Measurements from ENCODE around the gene CTXND2. TPM values are rescaled to one million over a fixed set of nuclear protein-coding genes. Genes with fewer than 3 reads are reported as not detected.
"Not testable (repeated sequence)": the region's sequence is repeated elsewhere in the genome, so short reads cannot be mapped to it uniquely, and the experiment has no call there.

The CTXND2 gene
- polyA plus RNA-seq, 1 donor: not detected

DNA sequence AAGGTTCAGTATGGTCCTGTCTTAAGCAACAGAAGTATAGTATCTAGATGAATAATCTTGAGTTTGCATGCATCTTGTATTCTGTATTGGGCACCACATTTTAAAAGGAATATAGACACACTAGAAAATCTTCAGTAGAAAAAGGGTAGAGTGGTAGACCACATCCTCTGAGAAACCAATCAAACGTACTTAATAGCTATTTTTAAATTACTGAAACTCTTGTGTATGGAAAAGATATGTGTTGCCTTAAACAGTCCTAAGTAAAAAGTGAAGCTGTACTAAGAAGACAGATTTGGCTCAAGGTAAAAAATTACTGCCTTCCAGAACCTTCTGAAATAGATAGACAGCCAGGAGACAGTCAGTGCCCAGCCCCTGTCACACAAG lies 3.1 kb downstream of the CTXND2 start:
- no peak for DNase-seq (ENCODE audit: low read depth)

DNA sequence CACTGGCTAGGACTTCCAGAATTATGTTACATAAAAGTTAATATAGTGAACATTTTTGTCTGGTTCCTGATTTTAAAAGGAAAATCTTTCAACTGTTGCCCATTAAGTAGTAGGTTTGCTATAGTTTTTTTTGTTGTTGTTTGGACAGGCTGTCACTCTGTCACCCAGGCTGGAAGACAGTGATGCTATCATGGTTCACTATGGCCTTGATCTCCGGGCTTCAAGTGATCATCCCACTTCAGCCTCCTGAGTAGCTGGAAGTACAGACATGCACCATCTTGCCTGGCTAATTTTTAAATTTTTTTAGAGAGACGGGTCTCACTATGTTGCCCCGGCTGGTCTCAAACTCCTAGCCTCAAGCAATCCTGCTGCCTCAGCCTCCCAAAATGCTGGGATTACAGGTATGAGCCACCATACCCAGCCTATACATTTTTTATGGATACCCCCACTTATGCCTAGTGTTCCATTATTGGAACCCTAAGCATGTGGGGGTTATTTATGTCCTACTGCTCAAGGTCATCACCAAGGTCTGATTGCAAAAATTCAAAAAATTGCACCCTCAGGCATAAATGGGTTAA lies 6.5 kb downstream of the CTXND2 start:
- no peak for DNase-seq (ENCODE audit: low read depth)

DNA sequence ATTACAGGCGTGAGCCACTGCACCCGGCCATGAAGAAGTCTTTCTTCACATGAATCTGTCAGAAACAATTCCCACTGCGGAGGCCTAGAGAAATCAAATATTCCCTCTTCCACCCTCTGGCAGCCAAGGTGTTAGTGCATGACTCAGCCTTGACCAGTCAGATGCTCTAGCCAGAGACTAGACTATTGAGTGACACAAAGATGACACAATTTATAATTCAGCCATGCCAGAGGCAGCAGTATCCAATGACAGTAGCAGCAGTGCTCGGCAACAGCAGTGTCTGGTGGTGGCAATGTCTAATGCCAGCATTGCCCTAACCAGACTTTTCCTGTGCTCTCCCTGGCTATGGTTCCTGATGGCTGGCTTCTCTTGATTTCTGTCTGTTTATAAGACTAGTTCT lies 8.7 kb downstream of the CTXND2 start:
- no peak for DNase-seq (ENCODE audit: low read depth)

DNA sequence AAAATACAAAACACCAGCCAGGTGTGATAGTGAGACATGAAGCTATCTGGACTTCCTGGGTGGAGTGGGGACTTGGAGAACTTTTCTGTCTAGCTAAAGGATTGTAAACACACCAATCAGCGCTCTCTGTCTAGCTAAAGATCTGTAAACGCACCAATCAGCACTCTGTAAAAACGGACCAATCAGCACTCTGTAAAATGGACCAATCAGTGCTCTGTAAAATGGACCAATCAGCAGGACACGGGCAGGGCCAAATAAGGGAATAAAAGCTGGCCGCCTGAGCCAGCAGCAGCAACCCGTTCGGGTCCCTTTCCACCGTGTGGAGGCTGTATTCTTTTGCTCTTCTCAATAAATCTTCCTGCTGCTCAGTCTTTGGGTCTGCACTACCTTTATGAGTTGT lies 12.9 kb downstream of the CTXND2 start:
- not testable (repeated sequence) for DNase-seq (ENCODE audit: low read depth)

DNA sequence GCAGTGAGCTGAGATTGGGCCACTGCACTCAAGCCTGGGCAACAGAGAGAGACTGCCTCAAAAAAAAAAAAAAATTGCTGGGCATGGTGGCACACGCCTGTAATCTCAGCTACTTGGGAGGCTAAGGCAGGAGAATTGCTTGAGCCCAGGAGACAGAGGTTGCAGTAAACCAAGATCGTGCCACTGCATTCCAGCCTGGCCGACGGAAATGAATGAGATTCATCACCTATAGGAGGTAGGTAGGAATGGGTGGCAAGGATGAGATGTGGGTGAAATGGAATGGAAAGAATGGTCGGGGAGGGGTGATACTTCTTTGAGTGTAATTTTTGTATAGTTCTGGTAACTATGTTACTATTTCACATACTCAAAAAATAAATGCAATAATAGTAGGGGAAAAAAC lies 15.4 kb downstream of the CTXND2 start:
- DNase-seq (ENCODE audit: low read depth): no peak

DNA sequence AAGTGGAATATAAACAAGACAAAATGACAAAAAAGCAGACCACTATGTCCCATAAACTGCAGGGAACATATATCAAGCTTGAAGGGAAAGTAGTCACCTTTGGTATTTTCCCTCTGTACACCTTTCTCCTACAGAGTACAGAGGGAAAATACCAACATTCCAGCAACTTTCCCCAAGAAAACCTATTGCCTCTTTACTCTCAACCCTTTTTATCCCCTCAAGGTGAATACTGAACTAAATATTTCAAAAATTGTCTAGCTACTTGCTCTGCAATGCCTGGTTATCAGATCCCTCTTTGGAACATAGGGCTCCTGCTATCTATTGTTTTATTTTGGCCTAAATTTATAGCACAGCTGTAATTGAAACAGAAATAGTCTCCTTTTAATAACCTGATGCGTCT lies 15.8 kb downstream of the CTXND2 start:
- DNase-seq (ENCODE audit: low read depth): no peak

DNA sequence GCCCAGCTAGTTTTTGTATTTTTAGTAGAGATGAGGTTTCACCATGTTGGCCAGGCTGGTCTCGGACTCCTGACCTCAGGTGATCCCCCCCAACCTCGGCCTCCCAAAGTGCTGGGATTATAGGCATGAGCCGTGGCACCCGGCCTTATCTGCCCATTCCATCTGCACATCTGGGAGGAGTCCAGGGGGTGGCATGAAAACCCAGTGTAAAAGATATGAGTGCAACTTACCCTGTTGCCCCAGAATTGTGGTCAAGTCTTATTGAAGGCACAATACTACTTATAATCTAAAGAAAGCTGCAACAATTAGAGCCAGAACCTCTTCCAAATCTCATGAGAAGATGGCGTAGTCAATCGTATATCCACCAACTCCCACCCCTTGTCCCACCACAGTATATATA lies 18.4 kb downstream of the CTXND2 start:
- DNase-seq (ENCODE audit: low read depth): no peak

DNA sequence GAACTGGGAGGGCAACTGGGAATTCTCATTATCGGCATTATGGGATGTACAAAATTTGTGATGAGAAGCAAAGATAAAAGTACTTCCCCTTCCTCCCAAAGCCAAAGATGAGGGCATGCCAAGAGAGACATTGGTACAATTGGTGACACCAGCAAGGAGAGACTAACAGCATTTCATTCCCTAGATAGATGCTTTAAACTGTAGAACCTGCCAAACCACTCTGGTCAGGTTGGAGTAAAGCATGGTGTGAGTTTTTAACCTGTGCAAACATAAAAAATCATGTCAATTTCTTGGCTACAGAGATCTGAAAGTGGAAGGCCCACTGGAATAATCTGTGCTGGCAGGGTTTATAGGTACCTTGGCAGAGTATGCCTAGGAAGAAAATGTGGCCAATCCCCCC lies 19.4 kb downstream of the CTXND2 start:
- no peak for DNase-seq (ENCODE audit: low read depth)

DNA sequence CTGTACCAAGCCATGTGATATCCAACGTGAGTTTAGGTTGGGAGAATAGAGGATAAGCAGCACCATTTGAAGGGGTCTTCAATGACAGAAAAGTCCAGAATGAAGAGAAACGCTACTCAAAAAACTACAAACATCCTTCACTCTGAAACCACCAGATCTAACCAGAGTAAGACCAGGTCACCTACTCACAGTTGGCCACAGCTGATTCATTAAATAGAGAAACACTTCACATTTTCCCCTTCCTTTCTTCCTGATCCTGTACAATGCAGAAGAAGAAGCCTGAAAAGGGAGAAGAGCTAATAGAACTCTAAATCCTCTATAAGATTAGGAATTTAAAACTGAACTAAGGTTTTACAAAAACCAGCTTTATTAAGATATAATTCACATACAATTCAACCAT lies 19.9 kb downstream of the CTXND2 start:
- DNase-seq (ENCODE audit: low read depth): no peak

DNA sequence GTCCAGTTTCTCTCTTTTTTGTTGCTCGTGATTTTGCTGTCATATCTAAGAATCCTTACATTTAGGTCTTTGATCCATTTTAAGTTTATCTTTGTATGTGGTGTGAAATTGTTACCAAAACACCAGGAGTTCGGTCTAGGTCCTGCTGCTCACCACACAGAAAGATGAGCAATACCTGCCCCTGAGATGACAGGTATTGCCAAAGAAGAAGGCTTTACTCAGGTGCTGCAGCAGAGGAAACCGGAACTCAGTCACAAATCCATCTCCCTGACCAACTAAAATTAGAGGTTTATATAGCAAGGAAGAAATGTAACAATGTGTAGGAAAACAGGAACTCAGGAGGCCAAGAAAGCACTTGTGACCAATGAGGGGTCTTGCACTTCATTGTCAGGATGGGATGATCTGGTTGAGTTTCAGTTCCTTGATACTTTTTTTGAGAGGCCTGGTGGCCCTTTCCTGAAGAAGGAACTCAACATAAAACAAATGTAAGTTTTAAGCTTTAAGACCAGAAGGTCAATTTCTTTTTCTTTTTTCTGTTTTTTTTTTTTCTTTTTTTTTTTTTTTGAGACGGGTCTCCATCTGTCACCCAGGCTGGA lies 22.7 kb downstream of the CTXND2 start:
- DNase-seq (ENCODE audit: low read depth): no peak

DNA sequence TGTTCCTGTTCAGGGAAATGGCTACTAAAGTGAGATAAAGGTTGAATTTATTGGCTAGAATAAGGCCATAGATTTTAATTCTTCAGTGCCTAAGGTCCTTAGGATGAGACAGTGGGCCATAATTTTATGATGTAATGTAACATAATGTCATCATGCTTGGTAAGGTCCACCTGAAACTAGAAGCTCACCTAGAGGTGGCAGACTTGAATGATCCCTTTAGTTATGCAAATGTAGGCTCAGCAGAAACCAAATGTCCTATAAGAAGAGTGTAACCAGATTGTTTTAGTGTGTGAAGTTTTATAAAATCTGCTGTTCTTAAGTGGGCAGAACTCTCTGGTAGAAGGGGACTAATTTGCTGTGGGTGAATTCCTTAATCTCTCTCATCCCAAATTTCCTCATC lies 25.7 kb downstream of the CTXND2 start:
- DNase-seq (ENCODE audit: low read depth): no peak

DNA sequence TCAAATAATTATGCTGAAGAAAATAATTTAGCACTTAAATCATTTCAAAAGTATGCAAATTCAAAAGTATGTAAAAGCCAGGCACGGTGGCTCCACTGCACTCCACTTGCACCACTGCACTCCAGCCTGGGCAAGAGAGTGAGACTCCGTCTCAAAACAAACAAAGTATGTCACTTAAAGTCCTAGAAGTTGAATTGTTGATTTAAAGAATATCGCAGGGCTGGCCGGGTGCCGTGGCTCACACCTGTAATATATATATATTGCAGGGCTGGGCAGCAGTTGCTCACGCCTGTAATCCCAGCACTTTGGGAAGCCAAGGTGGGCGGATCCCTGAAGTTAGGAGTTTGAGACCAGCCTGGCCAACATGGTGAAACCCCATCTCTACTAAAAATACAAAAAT lies 30.5 kb downstream of the CTXND2 start:
- no peak for DNase-seq (ENCODE audit: low read depth)

DNA sequence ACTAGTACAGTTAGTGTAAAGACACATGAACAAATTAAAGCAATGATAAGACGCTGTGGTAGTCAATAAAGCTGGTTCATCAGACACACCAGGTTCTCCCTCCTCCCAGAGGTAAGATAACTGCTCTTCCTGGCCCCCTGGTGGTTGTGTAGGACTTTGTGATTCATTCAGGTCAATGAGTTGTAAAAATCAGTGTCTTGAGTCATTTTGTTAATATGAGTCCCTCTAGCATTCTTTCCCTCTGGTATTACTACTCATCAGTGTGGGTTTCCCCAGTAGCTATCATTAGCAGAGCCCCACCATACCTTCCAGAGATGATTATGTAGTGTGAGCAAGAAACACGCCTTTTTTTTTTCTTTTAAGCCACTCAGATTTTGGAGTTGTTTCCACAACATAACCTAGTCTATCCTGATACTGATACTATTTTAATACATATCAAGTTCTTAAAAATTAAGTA lies 35.6 kb downstream of the CTXND2 start:
- DNase-seq (ENCODE audit: low read depth): peak; percentile 13

DNA sequence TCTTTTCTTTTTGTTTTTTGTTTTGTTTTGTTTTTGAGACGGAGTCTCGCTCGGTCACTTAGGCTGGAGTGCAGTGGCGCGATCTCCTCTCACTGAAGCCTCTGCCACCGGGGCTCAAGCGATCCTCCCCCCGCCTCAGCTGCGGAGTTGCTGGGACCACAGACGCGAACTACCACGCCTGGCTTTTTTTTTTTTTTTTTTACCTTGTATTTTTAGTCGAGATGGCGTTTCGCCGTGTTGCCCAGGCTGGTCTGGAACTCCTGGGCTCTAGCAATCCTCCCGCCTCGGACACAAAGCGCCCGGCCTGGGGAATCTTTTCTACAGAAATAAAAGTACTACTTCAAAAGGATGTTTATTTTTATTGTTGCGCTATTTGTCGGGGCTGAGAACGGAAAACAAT lies 38.1 kb downstream of the CTXND2 start:
- DNase-seq (ENCODE audit: low read depth): no peak

DNA sequence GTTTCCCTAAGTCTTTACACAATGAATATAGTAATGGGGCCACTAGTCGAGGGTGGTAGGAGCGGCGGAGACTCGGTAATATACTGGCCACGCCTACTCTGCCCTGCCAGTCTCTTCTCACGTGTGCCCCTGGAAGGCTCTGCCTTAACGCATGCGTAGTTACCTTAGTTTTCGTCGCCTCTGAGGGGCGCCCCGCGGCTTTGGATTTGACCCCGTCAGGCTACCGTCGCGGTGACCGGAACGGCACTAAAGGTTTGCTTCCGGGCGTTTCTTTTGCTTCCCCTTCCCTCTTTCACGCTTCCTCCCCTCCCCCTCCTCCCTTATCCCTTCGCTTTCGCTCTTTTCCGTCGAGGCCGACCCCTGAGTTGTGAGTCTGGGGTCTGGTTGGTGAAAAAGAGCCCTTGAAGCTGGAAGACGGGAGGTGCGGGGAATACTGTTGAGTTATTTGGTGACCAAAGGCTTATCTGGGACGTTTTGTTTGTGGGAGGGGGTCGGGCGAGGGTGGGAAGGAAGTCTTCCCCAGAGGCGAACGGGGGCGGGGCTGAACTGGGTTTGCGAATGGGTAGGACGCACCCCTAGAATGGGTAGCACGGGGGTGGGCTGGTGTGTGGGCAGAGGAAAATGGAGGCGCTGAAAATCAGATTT lies 39.3 kb downstream of the CTXND2 start, which contains the start of gene SETDB1:
Gene SETDB1, plus strand, starts transcription at position 267 of the 645 bp plus-strand sequence. CDS start 1,352 bp downstream, outside the sequence.
- DNase-seq (ENCODE audit: low read depth): peak; percentile 95

DNA sequence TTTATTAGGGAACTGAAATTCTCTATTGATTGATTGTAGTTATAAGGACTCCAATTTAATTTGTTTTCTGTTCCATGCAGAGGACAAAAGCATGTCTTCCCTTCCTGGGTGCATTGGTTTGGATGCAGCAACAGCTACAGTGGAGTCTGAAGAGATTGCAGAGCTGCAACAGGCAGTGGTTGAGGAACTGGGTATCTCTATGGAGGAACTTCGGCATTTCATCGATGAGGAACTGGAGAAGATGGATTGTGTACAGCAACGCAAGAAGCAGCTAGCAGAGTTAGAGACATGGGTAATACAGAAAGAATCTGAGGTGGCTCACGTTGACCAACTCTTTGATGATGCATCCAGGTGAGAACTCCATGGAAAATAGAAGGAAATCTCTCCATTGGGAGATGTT lies 40.7 kb downstream of the CTXND2 start:
- no peak for DNase-seq (ENCODE audit: low read depth)

DNA sequence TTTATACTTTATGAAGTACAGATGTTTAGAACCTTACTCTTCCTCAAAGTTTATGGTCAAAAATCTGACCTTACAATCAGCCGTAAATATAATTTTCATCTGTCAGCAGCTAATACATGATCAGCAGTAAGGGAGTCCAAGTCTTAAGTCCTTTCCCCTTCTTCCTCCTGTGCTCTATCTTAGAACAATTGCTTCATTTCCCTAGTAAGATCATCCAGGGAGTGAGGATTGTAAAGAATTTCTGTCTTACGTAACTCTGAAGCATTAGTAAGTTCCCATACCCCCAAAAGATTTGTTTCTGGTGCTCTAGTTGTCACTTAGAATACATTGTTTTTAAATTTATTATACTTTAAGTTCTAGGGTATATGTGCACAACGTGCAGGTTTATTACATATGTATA lies 41.4 kb downstream of the CTXND2 start:
- no peak for DNase-seq (ENCODE audit: low read depth)

DNA sequence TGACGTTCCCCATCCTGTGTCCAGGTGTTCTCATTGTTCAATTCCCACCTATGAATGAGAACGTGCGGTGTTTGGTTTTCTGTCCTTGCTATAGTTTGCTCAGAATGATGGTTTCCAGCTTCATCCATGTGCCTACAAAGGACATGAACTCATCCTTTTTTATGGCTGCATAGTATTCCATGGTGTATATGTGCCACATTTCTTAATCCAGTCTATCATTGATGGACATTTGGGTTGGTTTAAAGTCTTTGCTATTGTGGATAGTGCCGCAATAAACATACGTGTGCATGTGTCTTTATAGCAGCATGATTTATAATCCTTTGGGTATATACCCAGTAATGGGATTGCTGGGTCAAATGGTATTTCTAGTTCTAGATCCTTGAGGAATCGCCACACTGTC lies 41.8 kb downstream of the CTXND2 start:
- DNase-seq (ENCODE audit: low read depth): not testable (repeated sequence)

DNA sequence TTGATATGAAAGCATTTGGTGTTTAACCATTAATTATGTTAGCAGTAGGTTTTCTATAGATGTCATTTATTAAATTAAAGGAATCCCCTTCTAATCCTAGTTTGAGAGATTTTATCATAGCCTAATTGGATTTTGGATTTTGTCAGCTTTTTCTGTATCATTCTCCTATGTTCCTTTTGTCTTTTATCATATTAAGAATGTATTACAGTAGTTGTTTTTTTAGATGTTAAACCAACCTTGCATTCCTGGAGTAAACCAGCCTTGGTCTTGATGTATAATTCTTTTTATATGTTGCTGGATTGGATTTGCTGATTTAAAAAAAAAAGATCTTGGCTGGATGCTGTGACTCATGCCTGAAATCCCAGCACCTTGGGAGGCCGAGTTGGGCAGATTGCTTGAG lies 44.8 kb downstream of the CTXND2 start:
- DNase-seq (ENCODE audit: low read depth): no peak

DNA sequence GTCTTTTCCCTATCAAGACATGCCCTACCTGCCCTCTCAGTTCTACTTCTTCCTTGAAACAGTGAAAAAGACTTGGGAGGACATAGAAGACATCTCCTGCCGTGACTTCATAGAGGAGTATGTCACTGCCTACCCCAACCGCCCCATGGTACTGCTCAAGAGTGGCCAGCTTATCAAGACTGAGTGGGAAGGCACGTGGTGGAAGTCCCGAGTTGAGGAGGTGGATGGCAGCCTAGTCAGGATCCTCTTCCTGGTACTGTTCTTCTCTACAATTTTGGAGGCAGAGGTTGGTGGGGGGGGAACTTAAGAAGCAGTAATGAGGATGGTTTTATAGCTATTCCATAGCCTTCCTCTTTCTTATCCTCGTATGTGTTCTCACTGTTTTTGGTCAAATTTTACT lies 57.9 kb downstream of the CTXND2 start:
- no peak for DNase-seq (ENCODE audit: low read depth)

DNA sequence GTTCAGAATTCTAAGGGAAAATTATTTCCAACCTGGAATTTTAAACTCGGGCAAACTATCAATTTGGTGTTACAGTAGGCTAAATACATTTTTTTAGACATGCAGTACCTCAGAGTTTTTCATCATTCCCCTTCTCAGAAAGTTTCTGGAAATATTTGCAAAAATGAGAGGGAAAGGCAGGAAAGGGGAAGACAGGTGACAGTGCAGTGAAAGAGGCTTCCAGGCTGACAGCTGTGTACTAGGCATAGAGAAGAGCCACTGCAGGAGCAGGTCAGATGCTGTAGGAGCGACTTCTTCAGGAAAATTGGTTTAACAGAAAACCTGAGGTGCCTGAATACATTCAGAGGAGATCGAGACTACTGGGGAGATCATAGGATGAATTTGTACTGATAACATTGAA lies 67.8 kb downstream of the CTXND2 start:
- no peak for DNase-seq (ENCODE audit: low read depth)

DNA sequence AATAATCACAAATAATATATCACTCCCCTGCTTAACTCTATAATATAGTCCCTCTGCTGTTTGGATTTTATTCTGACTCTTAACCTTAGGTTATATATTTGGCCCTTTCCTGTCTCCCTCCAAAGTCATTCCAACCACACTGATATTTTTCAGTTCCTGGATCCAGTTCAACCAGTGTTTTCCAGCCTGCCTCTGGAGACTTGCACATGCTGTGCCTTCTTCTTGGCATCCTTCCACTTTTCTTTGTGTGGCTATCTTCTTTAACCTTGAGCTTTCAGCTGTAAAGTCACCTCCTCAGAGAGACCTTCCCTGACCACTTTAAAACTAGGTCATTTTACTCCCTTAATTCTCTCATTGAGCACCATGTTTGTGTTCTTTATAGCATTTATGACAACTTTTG lies 68.3 kb downstream of the CTXND2 start:
- DNase-seq (ENCODE audit: low read depth): no peak

DNA sequence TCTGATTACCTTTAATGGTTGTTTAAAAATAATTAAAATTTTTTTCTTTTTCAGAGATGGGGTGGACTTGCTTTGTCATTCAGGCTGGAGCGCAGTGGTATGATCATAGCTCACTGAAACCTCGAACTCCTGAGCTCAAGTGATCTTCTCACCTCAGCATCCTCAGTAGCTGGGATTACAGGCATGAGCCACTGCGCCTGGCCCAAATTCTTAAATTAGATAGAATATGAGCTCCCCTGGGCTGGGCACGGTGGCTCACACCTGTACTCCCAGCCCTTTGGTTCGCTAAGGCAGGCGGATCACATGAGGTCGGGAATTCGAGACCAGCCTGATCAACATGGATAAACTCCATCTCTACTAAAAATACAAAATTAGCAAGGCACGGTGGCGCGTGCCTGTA lies 70.7 kb downstream of the CTXND2 start:
- DNase-seq (ENCODE audit: low read depth): no peak
